ENCODE data around the gene KIAA1210.

Gene KIAA1210

GRCh38 chrX:119127650-119128049 is at the start of gene KIAA1210:
Gene KIAA1210 (minus strand): TSS chrX:119127812. CDS start chrX:119123642, 4,170 bp downstream.
- H3K4me3 ChIP-seq (ENCODE audit: low read depth, low read length): no peak within 1 kb of the TSS

GRCh38 chrX:119177278-119177677 is 49.7 kb upstream of the KIAA1210 start:
- H3K4me3 ChIP-seq (ENCODE audit: low read depth, low read length): no peak overlapping the region

GRCh38 chrX:119174900-119175299 is 47.3 kb upstream of the KIAA1210 start:
- H3K4me3 ChIP-seq (ENCODE audit: low read depth, low read length): no peak overlapping the region

GRCh38 chrX:119168104-119168503 is 40.5 kb upstream of the KIAA1210 start:
- H3K4me3 ChIP-seq (ENCODE audit: low read depth, low read length): no peak overlapping the region

- H3K4me3 ChIP-seq (ENCODE audit: low read depth, low read length): no peak overlapping the region
These were observed 30.6 kb upstream of the KIAA1210 start for GRCh38 chrX:119158226-119158625.

- no peak overlapping the region for H3K4me3 ChIP-seq (ENCODE audit: low read depth, low read length)
These were observed 28.6 kb upstream of the KIAA1210 start for GRCh38 chrX:119156241-119156640.

- no peak overlapping the region for H3K4me3 ChIP-seq (ENCODE audit: low read depth, low read length)
These were observed 27.9 kb upstream of the KIAA1210 start for GRCh38 chrX:119155416-119156035.

- no peak overlapping the region for H3K4me3 ChIP-seq (ENCODE audit: low read depth, low read length)
These were observed 23.4 kb upstream of the KIAA1210 start for GRCh38 chrX:119151051-119151380.

GRCh38 chrX:119150163-119151050 is 22.8 kb upstream of the KIAA1210 start:
- H3K4me3 ChIP-seq (ENCODE audit: low read depth, low read length): no peak overlapping the region

GRCh38 chrX:119147486-119147885 is 19.9 kb upstream of the KIAA1210 start:
- no peak overlapping the region for H3K4me3 ChIP-seq (ENCODE audit: low read depth, low read length)

- no peak overlapping the region for H3K4me3 ChIP-seq (ENCODE audit: low read depth, low read length)
These were observed 17.6 kb upstream of the KIAA1210 start for GRCh38 chrX:119145241-119145653.

GRCh38 chrX:119134466-119134865 is 6.9 kb upstream of the KIAA1210 start:
- no peak overlapping the region for H3K4me3 ChIP-seq (ENCODE audit: low read depth, low read length)

GRCh38 chrX:119132961-119133360 is 5.3 kb upstream of the KIAA1210 start:
- no peak overlapping the region for H3K4me3 ChIP-seq (ENCODE audit: low read depth, low read length)

GRCh38 chrX:119132316-119132715 is 4.7 kb upstream of the KIAA1210 start:
- H3K4me3 ChIP-seq (ENCODE audit: low read depth, low read length): no peak overlapping the region

- no peak overlapping the region for H3K4me3 ChIP-seq (ENCODE audit: low read depth, low read length)
These were observed 3.3 kb upstream of the KIAA1210 start for GRCh38 chrX:119130911-119131310.

- H3K4me3 ChIP-seq (ENCODE audit: low read depth, low read length): no peak overlapping the region
These were observed 6.3 kb downstream of the KIAA1210 start for GRCh38 chrX:119121341-119121740.

GRCh38 chrX:119118780-119119395 is 8.7 kb downstream of the KIAA1210 start:
- H3K4me3 ChIP-seq (ENCODE audit: low read depth, low read length): no peak overlapping the region

- H3K4me3 ChIP-seq (ENCODE audit: low read depth, low read length): no peak overlapping the region
These were observed 20.4 kb downstream of the KIAA1210 start for GRCh38 chrX:119107206-119107605.

GRCh38 chrX:119105826-119106225 is 21.8 kb downstream of the KIAA1210 start:
- H3K4me3 ChIP-seq (ENCODE audit: low read depth, low read length): no peak overlapping the region

- no peak overlapping the region for H3K4me3 ChIP-seq (ENCODE audit: low read depth, low read length)
These were observed 26.4 kb downstream of the KIAA1210 start for GRCh38 chrX:119101168-119101567.

- H3K4me3 ChIP-seq (ENCODE audit: low read depth, low read length): no peak overlapping the region
These were observed 31.7 kb downstream of the KIAA1210 start for GRCh38 chrX:119095936-119096335.

GRCh38 chrX:119094819-119095218 is 32.8 kb downstream of the KIAA1210 start:
- H3K4me3 ChIP-seq (ENCODE audit: low read depth, low read length): no peak overlapping the region

All from iPS-11a (cell line).